Endothelial cell of umbilical vein (primary cell): ENCODE data around the gene ZMIZ1. TPM values are rescaled to one million over a fixed set of nuclear protein-coding genes. Genes with fewer than 3 reads are reported as not detected.
A peak's percentile ranks its signal among the peaks of the same experiment; 100 is the strongest.

Experiments used
- BruUV-seq: library from RNA; stranded (reverse); fragments of 400-500 nt; replicated peaks from 2 replicates; lab custom pipeline; 2021; lab: Mats Ljungman, UMichigan
- CTCF ChIA-PET: fragments of 300-600, 350-600 bp; sonication (Branson Sonifier 250); formaldehyde crosslinking; loops from one replicate; lab custom pipeline; 2021; ENCODE audit warnings: antibody characterized with exemption, inconsistent platforms; lab: Charles Lee
- POLR2A ChIA-PET: fragments of 300-600, 350-600 bp; sonication (Branson Sonifier 250); formaldehyde crosslinking; loops from one replicate; lab custom pipeline; 2021; ENCODE audit warnings: antibody characterized with exemption, inconsistent platforms; lab: Charles Lee
- DNase-seq: peaks from one replicate; pipeline ENCODE4 v3.0.0-alpha.2; 2011; ENCODE audit warnings: low read depth, low spot score
- FAIRE-seq: peaks from 2 replicates; lab custom pipeline; 2011; peaks lifted over from hg19 to GRCh38; lab: Jason Lieb, UNC
- H2AFZ ChIP-seq: 2 replicates; pipeline ENCODE4 v1.6.0; 2012; ENCODE audit warnings: low read depth, low read length, control low read depth, inconsistent platforms
- H3K27ac ChIP-seq: 2 replicates; pipeline ENCODE4 v1.5.1; 2011; ENCODE audit warnings: low read depth, mild to moderate bottlenecking, control low read depth, low read length, moderate library complexity; ENCODE audit not compliant: insufficient read depth
- H3K27me3 ChIP-seq, 2 experiments: 2 replicates each; pipeline versions ENCODE4 v1.6.0 to v1.6.1; 2011; ENCODE audit warnings: low read length in 2 of 2, mixed read lengths in 1 of 2; ENCODE audit not compliant: control insufficient read depth in 2 of 2, insufficient read depth in 2 of 2
- H3K36me3 ChIP-seq, 2 experiments: 2 replicates in 1 of 2; 3 replicates in 1 of 2; pipeline ENCODE4 v1.5.1; 2011; ENCODE audit warnings: low read length in 2 of 2, mild to moderate bottlenecking in 1 of 2, moderate library complexity in 1 of 2; ENCODE audit not compliant: control insufficient read depth in 2 of 2, insufficient read depth in 2 of 2; ENCODE audit errors: extremely low read depth in 1 of 2
- H3K4me1 ChIP-seq: 3 replicates; pipeline ENCODE4 v1.5.1; 2011; ENCODE audit warnings: mild to moderate bottlenecking, low read length; ENCODE audit not compliant: control insufficient read depth, insufficient read depth; ENCODE audit errors: extremely low read depth
- H3K4me2 ChIP-seq: 2 replicates; pipeline ENCODE4 v1.6.1; 2011; ENCODE audit warnings: low read length, control low read depth, mixed read lengths; ENCODE audit not compliant: insufficient read depth
- H3K4me3 ChIP-seq, 3 experiments: fragments of 200-600 bp in 1 of 3; sonication (generic), shearing (Covaris generic) in 1 of 3; replicated peaks in 1 of 3; 2 replicates each; pipeline ENCODE4 v1.5.1; 2011 to 2016; ENCODE audit warnings: control low read depth in 3 of 3, low read length in 3 of 3, mild to moderate bottlenecking in 2 of 3, inconsistent platforms in 1 of 3, low read depth in 1 of 3, moderate library complexity in 1 of 3; ENCODE audit not compliant: insufficient read depth in 1 of 3
- H3K79me2 ChIP-seq: 2 replicates; pipeline ENCODE4 v1.6.0; 2012; ENCODE audit warnings: low read length, inconsistent platforms; ENCODE audit not compliant: control insufficient read depth, insufficient read depth
- H3K9ac ChIP-seq: replicated peaks from 2 replicates; pipeline ENCODE3; 2011; ENCODE audit warnings: low read length, control low read depth; ENCODE audit not compliant: insufficient read depth; ENCODE audit errors: extremely low read depth
- H3K9me1 ChIP-seq: replicated peaks from 3 replicates; pipeline ENCODE4 v1.6.0; 2011; ENCODE audit warnings: mild to moderate bottlenecking, low read length; ENCODE audit not compliant: control insufficient read depth, insufficient read depth; ENCODE audit errors: extremely low read depth
- H3K9me3 ChIP-seq: replicated peaks from 2 replicates; pipeline ENCODE4 v1.5.1; 2012; ENCODE audit warnings: low read length, inconsistent platforms; ENCODE audit not compliant: control insufficient read depth, insufficient read depth
- H4K20me1 ChIP-seq: replicated peaks from 2 replicates; pipeline ENCODE3; 2011; ENCODE audit warnings: mild to moderate bottlenecking, low read length; ENCODE audit not compliant: control insufficient read depth, insufficient read depth; ENCODE audit errors: extremely low read depth
- EZH2 ChIP-seq: IDR thresholded peaks from 2 replicates; pipeline ENCODE4 v1.6.1; 2012; ENCODE audit warnings: borderline replicate concordance, low read depth, mild to moderate bottlenecking, moderate library complexity, low read length, inconsistent platforms; ENCODE audit not compliant: severe bottlenecking
- FOS ChIP-seq: IDR thresholded peaks from 2 replicates; pipeline ENCODE4 v1.6.1; 2011; ENCODE audit warnings: mild to moderate bottlenecking, low read length, moderate library complexity, borderline replicate concordance; ENCODE audit not compliant: insufficient read depth
- GATA2 ChIP-seq: IDR thresholded peaks from 2 replicates; pipeline ENCODE4 v1.7.0; 2011; ENCODE audit warnings: low read depth, mild to moderate bottlenecking, moderate library complexity, mixed read lengths, low read length; ENCODE audit not compliant: insufficient read length, insufficient read depth
- MYC ChIP-seq: IDR thresholded peaks from one replicate; pipeline ENCODE4 v1.6.1; 2011; ENCODE audit warnings: mild to moderate bottlenecking, low read depth, low read length
- POLR2A ChIP-seq: IDR thresholded peaks from 2 replicates; pipeline ENCODE4 v1.6.1; 2012; ENCODE audit warnings: low read depth, mild to moderate bottlenecking, control low read depth, low read length
- POLR2AphosphoS5 ChIP-seq: IDR thresholded peaks from 2 replicates; pipeline ENCODE4 v1.6.1; 2012; ENCODE audit warnings: low read depth, mild to moderate bottlenecking, control low read depth, low read length, moderate library complexity; ENCODE audit not compliant: insufficient read depth
- dilution Hi-C: fragments of 300-500 bp; cut with MboI; formaldehyde crosslinking; loops from one replicate; pipeline ENCODE4 v1.15.0; 2019; ENCODE audit warnings: low sequenced_read_pairs; ENCODE audit not compliant: extremely low pct_ligation_motif_present
- intact Hi-C: fragments of 100-400 bp; cut with micrococcal nuclease; formaldehyde crosslinking; loops from one replicate; pipeline ENCODE4 v1.10.0; 2022
- polyA plus RNA-seq, 4 experiments: library from polyadenylated mRNA; depleted of rRNA in 3 of 4; stranded (reverse) in 3 of 4; unstranded in 1 of 4; fragments of >200 nt; gene quantifications; 2 replicates each; pipeline versions ENCODE4 v1.2.1 to v1.2.3, GENCODE V29; 2011 to 2012; ENCODE audit warnings: missing spikeins in 1 of 4
- total RNA-seq: library from RNA; stranded (reverse); gene quantifications from 2 replicates; pipeline ENCODE4 v1.2.3, GENCODE V29; 2021
- TF ChIP-seq, protein P1 (sequence below): IDR thresholded peaks from 2 replicates; pipeline ENCODE4 v1.6.1; 2011; ENCODE audit not compliant: insufficient read depth, insufficient read length
- TF ChIP-seq, protein P2 (sequence below), 2 donors: IDR thresholded peaks; 1 replicate in 1 of 2; 2 replicates in 1 of 2; pipeline ENCODE4 v1.5.1; 2011; ENCODE audit warnings: low read length in 2 of 2, mild to moderate bottlenecking in 2 of 2, moderate library complexity in 2 of 2, control low read depth in 1 of 2, inconsistent platforms in 1 of 2, low read depth in 1 of 2; ENCODE audit not compliant: insufficient read depth in 1 of 2; ENCODE audit errors: extremely low read depth in 1 of 2

ZMIZ1 gene
- total and polyA plus RNA-seq, 2 donors (not counting 3 experiments of a cell fraction or from before 2014, with no cell fraction given) = 12.5 to 46.7 TPM

DNA sequence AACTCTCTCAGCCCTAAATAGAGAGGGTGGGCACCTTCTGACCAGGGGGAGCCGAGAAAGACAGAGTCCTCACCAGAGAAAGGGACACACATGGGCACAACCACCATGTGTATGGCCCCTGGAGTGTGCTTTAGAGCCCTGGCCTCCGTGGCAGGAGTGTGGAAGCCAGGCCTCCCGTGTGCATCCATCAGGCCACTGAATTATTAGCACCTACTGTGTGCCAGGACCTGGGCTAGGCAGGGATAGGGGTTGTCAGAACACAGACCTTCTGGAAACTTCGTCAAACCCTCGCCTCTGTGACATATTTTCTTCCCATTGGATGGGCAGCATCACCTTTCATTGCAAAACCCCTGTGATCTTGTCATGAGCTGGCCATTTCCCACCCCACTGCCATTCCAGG, 78.5 kb downstream of the ZMIZ1 start:
- no peak overlapping the region for H3K4me2 ChIP-seq
- intact Hi-C loops (no loop called here), dilution Hi-C loops (no loop called here)
- FAIRE-seq (no peak), DNase-seq (no peak)
- no TSS peak for BruUV-seq
- TF ChIP-seq MYC (no peak), EZH2 (no peak), POLR2A (no peak), GATA2 (no peak), POLR2AphosphoS5 (no peak), FOS (no peak)
- TF ChIP-seq, protein P1, sequence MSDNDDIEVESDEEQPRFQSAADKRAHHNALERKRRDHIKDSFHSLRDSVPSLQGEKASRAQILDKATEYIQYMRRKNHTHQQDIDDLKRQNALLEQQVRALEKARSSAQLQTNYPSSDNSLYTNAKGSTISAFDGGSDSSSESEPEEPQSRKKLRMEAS = no peak
- TF ChIP-seq, protein P2, sequence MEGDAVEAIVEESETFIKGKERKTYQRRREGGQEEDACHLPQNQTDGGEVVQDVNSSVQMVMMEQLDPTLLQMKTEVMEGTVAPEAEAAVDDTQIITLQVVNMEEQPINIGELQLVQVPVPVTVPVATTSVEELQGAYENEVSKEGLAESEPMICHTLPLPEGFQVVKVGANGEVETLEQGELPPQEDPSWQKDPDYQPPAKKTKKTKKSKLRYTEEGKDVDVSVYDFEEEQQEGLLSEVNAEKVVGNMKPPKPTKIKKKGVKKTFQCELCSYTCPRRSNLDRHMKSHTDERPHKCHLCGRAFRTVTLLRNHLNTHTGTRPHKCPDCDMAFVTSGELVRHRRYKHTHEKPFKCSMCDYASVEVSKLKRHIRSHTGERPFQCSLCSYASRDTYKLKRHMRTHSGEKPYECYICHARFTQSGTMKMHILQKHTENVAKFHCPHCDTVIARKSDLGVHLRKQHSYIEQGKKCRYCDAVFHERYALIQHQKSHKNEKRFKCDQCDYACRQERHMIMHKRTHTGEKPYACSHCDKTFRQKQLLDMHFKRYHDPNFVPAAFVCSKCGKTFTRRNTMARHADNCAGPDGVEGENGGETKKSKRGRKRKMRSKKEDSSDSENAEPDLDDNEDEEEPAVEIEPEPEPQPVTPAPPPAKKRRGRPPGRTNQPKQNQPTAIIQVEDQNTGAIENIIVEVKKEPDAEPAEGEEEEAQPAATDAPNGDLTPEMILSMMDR (IDR thresholded peaks at IDR 0.05; ENCODE audit: extremely low read depth in 1 of 2, insufficient read depth in 1 of 2, low read depth in 1 of 2, low read length in 2 of 2) = no peak
- H3K27me3 ChIP-seq = no peaks in the 10 kb centered on the region
- H3K36me3 ChIP-seq = peaks cover 0 to 5% of the 10 kb centered on the region in 2 experiments
- H2AFZ ChIP-seq = no peak overlapping the region
- H3K9me3 ChIP-seq = no peaks in the 10 kb centered on the region
- H4K20me1 ChIP-seq = no peaks in the 10 kb centered on the region
- no peak overlapping the region for H3K9ac ChIP-seq
- peaks cover 83% of the 10 kb centered on the region for H3K4me1 ChIP-seq
- no peak overlapping the region for H3K4me3 ChIP-seq
- H3K79me2 ChIP-seq = no peaks in the 10 kb centered on the region
- peak overlapping the region; percentile 88 for H3K27ac ChIP-seq
- no peaks in the 10 kb centered on the region for H3K9me1 ChIP-seq
- ChIA-PET POLR2A (no interaction called here), CTCF (no interaction called here)
